ENCODE results near the gene EBPL.

DNA sequence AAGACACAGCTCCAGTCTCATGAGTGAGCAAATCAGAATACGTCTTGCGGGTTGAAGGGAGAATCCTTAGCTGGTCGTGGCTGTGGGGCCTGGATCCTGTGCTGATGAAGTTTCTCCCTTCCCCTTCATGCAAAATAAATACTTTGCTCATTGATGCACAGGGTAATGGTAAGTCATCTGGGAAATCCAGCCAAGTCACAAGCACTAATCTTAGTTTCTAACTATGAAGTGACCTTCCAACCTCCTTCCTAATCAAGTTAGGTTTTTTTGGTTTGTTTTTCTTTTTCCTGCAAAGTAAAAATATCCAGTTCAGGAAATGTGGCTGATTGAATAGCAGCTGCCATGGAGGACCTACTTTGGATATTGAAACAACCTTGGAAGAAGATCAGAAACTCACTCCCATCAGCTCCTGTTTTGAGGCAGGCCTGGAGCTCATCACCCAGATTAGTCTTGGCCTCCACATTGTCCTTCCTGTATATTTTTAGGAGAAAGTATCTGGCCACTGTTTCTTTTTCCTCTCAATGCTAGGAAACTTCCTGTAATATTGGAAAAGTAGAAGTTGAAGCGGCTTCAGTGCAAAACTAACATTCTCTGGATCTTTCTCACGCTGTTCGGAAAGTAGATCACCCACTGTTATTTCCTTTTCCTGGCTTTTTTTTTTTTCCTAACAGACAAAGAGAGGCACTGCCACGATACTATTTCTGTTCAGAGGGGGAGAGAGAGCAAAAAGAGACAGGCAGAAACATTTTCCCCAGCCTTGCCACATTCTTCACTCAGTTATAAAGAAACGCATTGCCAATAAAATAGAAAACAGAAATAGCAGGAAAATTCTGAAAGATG lies 75.2 kb downstream of the EBPL start:
- TF ChIP-seq YY1 (IDR thresholded peaks at IDR 0.05; ENCODE audit: insufficient read depth, insufficient read length) (no peak), SUZ12 (IDR thresholded peaks at IDR 0.05; ENCODE audit: extremely low read depth, insufficient read depth, insufficient read length) (no peak), ZNF274 (IDR thresholded peaks at IDR 0.05; ENCODE audit: low read depth, low read length) (no peak)

Data from NT2/D1 (cell line).